GM12801 (cell line): ENCODE measurements around the gene CASTOR1.

Experiments used
- CTCF ChIP-seq: IDR thresholded peaks from one replicate; pipeline ENCODE4 v1.5.1; 2011; ENCODE audit warnings: control low read depth; ENCODE audit not compliant: insufficient read length; ENCODE audit errors: extremely low read depth

The CASTOR1 gene

GRCh38 chr22:30277547-30278344 lies 11.6 kb downstream of the CASTOR1 start:
- TF ChIP-seq CTCF, result no peak

DNA sequence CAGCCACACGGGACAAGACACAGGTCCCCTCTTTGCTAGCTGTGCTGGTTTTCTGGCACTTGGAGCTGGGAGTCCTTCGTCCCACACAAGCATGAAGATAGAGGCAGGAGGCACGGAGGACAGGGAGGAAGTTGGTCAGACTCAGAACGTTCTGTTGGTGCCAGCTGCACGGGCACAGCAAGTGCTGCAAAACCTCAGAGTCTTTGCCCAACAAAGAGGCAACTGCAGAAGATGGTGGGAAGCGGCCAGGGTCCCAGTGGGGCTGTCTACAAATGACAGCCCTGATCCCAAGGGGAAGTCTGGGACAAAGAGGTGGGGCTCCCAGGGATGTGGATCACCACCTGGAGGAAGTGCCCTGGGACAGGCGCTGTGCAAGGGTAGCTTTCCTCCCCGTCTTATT lies 13.3 kb downstream of the CASTOR1 start:
- TF ChIP-seq CTCF, result no peak

DNA sequence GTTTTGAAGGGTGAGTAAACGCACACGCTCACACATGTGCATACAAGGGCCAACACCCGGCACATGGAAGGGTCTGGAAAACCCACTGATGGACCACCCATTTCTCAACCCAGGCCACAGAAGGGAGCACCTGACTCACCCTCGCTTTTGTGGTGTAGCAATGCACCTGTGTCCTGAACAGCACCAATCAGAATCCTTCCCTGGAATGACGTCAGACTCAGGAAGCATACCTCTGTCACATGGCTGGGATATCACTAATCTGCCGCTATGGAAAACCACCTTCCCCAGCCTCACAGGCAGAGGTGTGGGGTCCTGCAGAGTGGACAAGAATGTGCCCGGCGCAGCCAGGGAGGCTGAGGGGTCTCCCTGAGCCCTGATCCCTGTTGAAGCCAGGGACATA lies 13.7 kb downstream of the CASTOR1 start:
- no peak for TF ChIP-seq CTCF

GRCh38 chr22:30274437-30274812 lies 14.9 kb downstream of the CASTOR1 start:
- TF ChIP-seq CTCF, result no peak

DNA sequence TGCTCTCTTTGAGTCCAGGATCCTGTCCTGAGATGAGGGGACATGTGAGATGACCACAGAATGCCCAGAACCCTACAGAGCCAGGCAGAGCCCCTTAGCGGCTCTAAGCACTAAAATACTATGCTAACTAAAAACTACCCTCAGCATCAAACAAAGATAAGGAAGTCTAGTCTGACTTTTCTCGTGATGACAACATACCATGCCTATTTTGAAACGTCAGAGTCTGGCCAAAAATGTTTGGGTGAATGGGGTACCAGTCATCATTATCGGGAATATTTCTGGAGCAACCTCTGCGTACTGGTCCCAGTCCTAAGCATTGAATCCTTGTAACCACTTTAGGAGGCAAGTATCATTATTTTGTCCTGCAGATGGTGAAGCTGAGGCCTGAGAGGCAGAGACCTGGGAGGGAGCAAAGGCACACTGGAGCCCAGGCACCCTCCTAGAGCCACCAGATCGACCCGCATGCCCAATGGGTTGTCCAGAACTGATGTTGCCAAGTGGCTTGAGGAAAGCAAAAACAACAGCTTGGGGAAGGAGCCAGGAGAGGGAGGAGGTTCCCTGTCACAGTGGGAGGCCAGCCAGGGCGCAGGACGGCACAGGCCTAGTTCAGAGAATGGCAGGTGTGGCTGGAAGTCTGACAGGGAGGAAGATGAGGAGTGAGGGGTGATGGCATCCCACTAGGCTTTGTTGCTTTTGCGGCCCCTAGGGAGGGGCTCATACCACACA lies 15.4 kb downstream of the CASTOR1 start:
- TF ChIP-seq CTCF, result no peak

DNA sequence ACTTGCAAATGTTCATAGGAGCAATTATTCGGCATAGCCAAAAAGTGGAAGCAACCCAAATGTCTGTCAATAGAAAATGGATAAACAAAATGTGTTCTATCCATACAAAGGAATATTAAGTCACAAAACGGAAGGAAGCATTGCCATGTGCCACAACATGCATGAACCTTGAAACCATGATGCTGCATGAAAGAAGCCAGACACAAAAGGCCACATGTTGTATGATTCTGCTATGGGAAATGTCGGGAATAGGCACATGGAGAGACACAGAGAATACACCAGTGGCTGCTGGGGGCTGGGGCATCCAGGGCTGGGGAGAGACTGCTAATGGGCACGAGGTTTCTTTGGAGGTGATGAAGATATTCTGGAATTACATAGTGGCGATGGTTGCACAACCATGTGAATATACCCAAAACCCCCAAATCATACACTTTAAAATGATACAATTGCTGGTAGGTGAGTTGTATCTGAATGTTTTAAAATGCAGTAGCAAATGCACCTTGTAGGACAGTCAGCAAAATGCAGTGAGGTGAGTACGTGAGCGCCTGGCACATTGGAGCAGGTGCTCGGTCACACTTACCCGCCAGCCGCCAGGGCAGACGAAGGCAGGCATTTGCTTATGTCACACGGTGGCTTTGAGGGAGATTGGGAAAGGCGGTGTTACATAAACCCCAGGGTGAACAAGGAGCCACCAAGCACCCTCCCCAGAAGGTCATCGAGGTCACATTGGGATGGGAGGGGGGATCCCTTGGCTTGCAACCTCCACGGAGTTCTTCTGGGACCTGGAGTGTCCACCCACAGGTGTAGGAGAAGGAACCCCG lies 16.3 kb downstream of the CASTOR1 start:
- TF ChIP-seq CTCF, result no peak

GRCh38 chr22:30270832-30271231 lies 18.5 kb downstream of the CASTOR1 start:
- TF ChIP-seq CTCF, result no peak
